ENCODE results near the gene GRK3.

Gene GRK3

GRCh38 chr22:25669253-25670069, 105.0 kb downstream of the GRK3 start:
- no peak for DNase-seq

- DNase-seq: no peak
Observed at GRCh38 chr22:25670070-25670461, 105.6 kb downstream of the GRK3 start.

- DNase-seq: no peak
Observed at GRCh38 chr22:25672289-25673084, 108.0 kb downstream of the GRK3 start.

- no peak for DNase-seq
Observed at GRCh38 chr22:25673713-25674112, 109.2 kb downstream of the GRK3 start.

GRCh38 chr22:25677631-25678030, 113.2 kb downstream of the GRK3 start:
- no peak for DNase-seq

- DNase-seq: no peak
Observed at GRCh38 chr22:25680051-25680450, 115.6 kb downstream of the GRK3 start.

GRCh38 chr22:25680956-25681355, 116.5 kb downstream of the GRK3 start:
- DNase-seq: no peak

- DNase-seq: no peak
Observed at GRCh38 chr22:25682109-25682508, 117.6 kb downstream of the GRK3 start.

GRCh38 chr22:25688627-25689026, 124.2 kb downstream of the GRK3 start:
- DNase-seq: no peak

GRCh38 chr22:25689631-25690030, 125.2 kb downstream of the GRK3 start:
- no peak for DNase-seq

GRCh38 chr22:25690798-25691197, 126.3 kb downstream of the GRK3 start:
- DNase-seq: no peak

GRCh38 chr22:25692397-25693267, 128.2 kb downstream of the GRK3 start:
- DNase-seq: no peak

GRCh38 chr22:25693268-25693565, 128.7 kb downstream of the GRK3 start:
- DNase-seq: no peak

GRCh38 chr22:25694196-25694907, 129.9 kb downstream of the GRK3 start:
- no peak for DNase-seq

GRCh38 chr22:25695146-25695545, 130.7 kb downstream of the GRK3 start:
- no peak for DNase-seq

- no peak for DNase-seq
Observed at GRCh38 chr22:25696763-25697162, 132.3 kb downstream of the GRK3 start.

GRCh38 chr22:25697181-25697664, 132.7 kb downstream of the GRK3 start:
- DNase-seq: no peak

GRCh38 chr22:25697978-25698377, 133.5 kb downstream of the GRK3 start:
- no peak for DNase-seq

- DNase-seq: no peak
Observed at GRCh38 chr22:25698461-25698860, 134.0 kb downstream of the GRK3 start.

GRCh38 chr22:25698978-25699377, 134.5 kb downstream of the GRK3 start:
- DNase-seq: no peak

GRCh38 chr22:25701056-25701780, 136.7 kb downstream of the GRK3 start:
- no peak for DNase-seq

GRCh38 chr22:25702040-25702439, 137.6 kb downstream of the GRK3 start:
- no peak for DNase-seq

All from stimulated activated CD4-positive, alpha-beta T cell treated with anti-CD3 and anti-CD28 coated beads, Interleukin-4, amount 100 ng/mL, for 24 hours (primary cell).